B cell (primary cell): Measurements from ENCODE around the gene ZNF80. TPM values are rescaled to one million over a fixed set of nuclear protein-coding genes. Genes with fewer than 3 reads are reported as not detected.

ENCODE experiments used
- ATAC-seq: fragments of 200-7000 bp; cut with Tn5 transposase; one replicate; pipeline ENCODE4 v1.10.0; 2021; ENCODE audit warnings: low read depth, mild to moderate bottlenecking, moderate number of reproducible peaks, moderate library complexity
- CTCF ChIA-PET: fragments of 350-600 bp; sonication (Branson Sonifier 250); formaldehyde crosslinking; loops from one replicate; lab custom pipeline; 2021; ENCODE audit warnings: antibody characterized with exemption, inconsistent platforms; lab: Charles Lee
- POLR2A ChIA-PET: fragments of 350-600 bp; sonication (Branson Sonifier 250); formaldehyde crosslinking; loops from one replicate; lab custom pipeline; 2021; ENCODE audit warnings: antibody characterized with exemption; lab: Charles Lee
- DNase-seq: peaks from one replicate; pipeline ENCODE4 v3.0.0; 2013
- H2AFZ ChIP-seq: 2 replicates; pipeline ENCODE4 v1.6.1; 2012; ENCODE audit warnings: mild to moderate bottlenecking, low read depth, low read length; ENCODE audit not compliant: insufficient read depth, poor library complexity, severe bottlenecking
- H3K27ac ChIP-seq, 2 donors: 1 replicate in 1 of 2; 2 replicates in 1 of 2; pipeline ENCODE4 v1.5.1; 2012 to 2013; ENCODE audit warnings: low read length in 2 of 2, mild to moderate bottlenecking in 2 of 2, moderate library complexity in 1 of 2
- H3K27me3 ChIP-seq, 4 experiments: fragments of 200-600 bp in 1 of 4; sonication (generic) in 1 of 4; replicated peaks in 1 of 4; 1 replicate in 2 of 4; 2 replicates in 2 of 4; pipeline versions ENCODE4 v1.6.1 to v1.7.0; 2013 to 2016; ENCODE audit warnings: low read length in 3 of 4, mild to moderate bottlenecking in 2 of 4, mixed read lengths in 1 of 4, moderate library complexity in 1 of 4; ENCODE audit not compliant: insufficient read depth in 4 of 4, control insufficient read depth in 3 of 4; ENCODE audit errors: control extremely low read depth in 1 of 4
- H3K36me3 ChIP-seq, 2 experiments: replicated peaks in 1 of 2; 1 replicate in 1 of 2; 2 replicates in 1 of 2; pipeline versions ENCODE4 v1.6.1 to v1.7.1; 2013; ENCODE audit warnings: low read length in 1 of 2; ENCODE audit not compliant: insufficient read depth in 2 of 2, control insufficient read depth in 1 of 2; ENCODE audit errors: control extremely low read depth in 1 of 2, extremely low read depth in 1 of 2
- H3K4me1 ChIP-seq, 2 donors: fragments of 200-600 bp in 1 of 2; sonication (generic) in 1 of 2; 1 replicate in 1 of 2; 2 replicates in 1 of 2; pipeline versions ENCODE4 v1.5.1 to v1.6.1; 2013 to 2017; ENCODE audit warnings: low read length in 2 of 2; ENCODE audit not compliant: control insufficient read depth in 2 of 2, insufficient read depth in 2 of 2
- H3K4me2 ChIP-seq: replicated peaks from 2 replicates; pipeline ENCODE3; 2012; ENCODE audit warnings: mild to moderate bottlenecking, low read depth, low read length; ENCODE audit not compliant: poor library complexity, severe bottlenecking
- H3K4me3 ChIP-seq, 5 experiments: fragments of 200-600 bp in 1 of 5; sonication (generic) in 1 of 5; 1 replicate in 3 of 5; 2 replicates in 2 of 5; pipeline versions ENCODE4 v1.5.1 to v1.7.0; 2011 to 2016; ENCODE audit warnings: low read length in 4 of 5, mild to moderate bottlenecking in 4 of 5, low read depth in 2 of 5, control low read depth in 1 of 5, moderate library complexity in 1 of 5; ENCODE audit not compliant: insufficient read depth in 1 of 5; ENCODE audit errors: control extremely low read depth in 1 of 5, extremely low read depth in 1 of 5
- H3K79me2 ChIP-seq: fragments of 200-600 bp; sonication (generic); one replicate; pipeline ENCODE4 v1.6.0; 2016; ENCODE audit warnings: low read length; ENCODE audit not compliant: control insufficient read depth, insufficient read depth
- H3K9ac ChIP-seq: fragments of 200-600 bp; sonication (generic); 2 replicates; pipeline ENCODE4 v1.6.1; 2017; ENCODE audit warnings: mild to moderate bottlenecking, low read length, moderate library complexity
- H3K9me3 ChIP-seq, 3 donors: one replicate each; pipeline versions ENCODE4 v1.6.1 to v1.7.1; 2013; ENCODE audit warnings: low read length in 2 of 3; ENCODE audit not compliant: control insufficient read depth in 2 of 3, insufficient read depth in 1 of 3; ENCODE audit errors: control extremely low read depth in 1 of 3
- H4K20me1 ChIP-seq: 2 replicates; pipeline ENCODE4 v1.6.0; 2012; ENCODE audit warnings: mild to moderate bottlenecking, low read length; ENCODE audit not compliant: insufficient read depth, control insufficient read depth, poor library complexity, severe bottlenecking
- H3K27ac Mint-ChIP-seq: one replicate; pipeline ENCODE4 v1.8.0; 2021; ENCODE audit warnings: mixed read lengths
- H3K27me3 Mint-ChIP-seq: one replicate; pipeline ENCODE4 v1.8.0; 2021; ENCODE audit warnings: mixed read lengths
- H3K4me1 Mint-ChIP-seq: one replicate; pipeline ENCODE4 v1.8.0; 2021; ENCODE audit warnings: mixed read lengths
- H3K4me3 Mint-ChIP-seq: one replicate; pipeline ENCODE4 v1.8.0; 2021; ENCODE audit warnings: mixed read lengths
- H3K9me3 Mint-ChIP-seq: one replicate; pipeline ENCODE4 v1.8.0; 2022; ENCODE audit warnings: mixed read lengths; ENCODE audit not compliant: insufficient read depth
- EZH2 ChIP-seq: IDR thresholded peaks from 2 replicates; pipeline ENCODE4 v1.6.1; 2012; ENCODE audit warnings: borderline replicate concordance, low read depth, mild to moderate bottlenecking, moderate library complexity, low read length; ENCODE audit not compliant: insufficient read depth, poor library complexity, severe bottlenecking
- WGBS: methylation state at CpG from one replicate; pipeline ENCODE4 v1.1.5; 2013; ENCODE audit warnings: missing lambda C conversion rate; ENCODE audit not compliant: insufficient coverage; 5-methylcytosine and 5-hydroxymethylcytosine counted together
- intact Hi-C: fragments of 100-400 bp; cut with micrococcal nuclease; formaldehyde crosslinking; loops from one replicate; pipeline ENCODE4 v1.10.0; 2022
- polyA plus RNA-seq: library from polyadenylated mRNA; depleted of rRNA; stranded (reverse); fragments of >200 nt; gene quantifications from 2 replicates; pipeline ENCODE4 v1.2.3, GENCODE V29; 2012
- total RNA-seq, 2 donors: library from RNA; stranded (reverse); fragments of 120-200 nt in 1 of 2; gene quantifications; 1 replicate in 1 of 2; 2 replicates in 1 of 2; pipeline versions ENCODE4 v1.2.3 to v1.2.4, GENCODE V29; 2013 to 2022
- TF ChIP-seq, protein P1 (sequence below): fragments of 200-600 bp; IDR thresholded peaks from one replicate; pipeline ENCODE4 v1.8.0; 2022; ENCODE audit warnings: antibody characterized with exemption, mild to moderate bottlenecking

Gene ZNF80
- total and polyA plus RNA-seq, 2 donors (not counting 1 experiment from before 2014, with no cell fraction given) = 0.04 to 0.42 TPM

DNA sequence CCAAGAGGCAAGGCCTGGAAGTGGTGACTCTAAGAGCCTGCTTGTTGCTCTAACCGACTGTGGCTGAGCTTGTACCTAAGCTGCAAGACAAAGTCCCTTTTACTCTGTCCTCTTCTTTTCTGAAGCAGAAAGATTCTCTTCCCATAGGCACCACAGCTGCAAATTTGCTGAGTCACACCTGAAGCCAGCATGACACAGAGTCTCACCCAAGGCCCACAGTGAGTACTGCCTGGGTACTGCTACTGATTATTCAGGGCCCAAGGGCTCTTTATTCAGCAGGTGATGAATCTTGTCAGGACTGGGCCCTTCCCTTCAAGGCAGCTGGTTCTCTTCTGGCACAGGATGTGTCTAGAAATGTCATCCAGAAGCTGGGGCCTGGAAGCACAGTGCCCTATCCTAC is 37.6 kb upstream of the ZNF80 start:
- H3K27ac Mint-ChIP-seq = no peak overlapping the region

DNA sequence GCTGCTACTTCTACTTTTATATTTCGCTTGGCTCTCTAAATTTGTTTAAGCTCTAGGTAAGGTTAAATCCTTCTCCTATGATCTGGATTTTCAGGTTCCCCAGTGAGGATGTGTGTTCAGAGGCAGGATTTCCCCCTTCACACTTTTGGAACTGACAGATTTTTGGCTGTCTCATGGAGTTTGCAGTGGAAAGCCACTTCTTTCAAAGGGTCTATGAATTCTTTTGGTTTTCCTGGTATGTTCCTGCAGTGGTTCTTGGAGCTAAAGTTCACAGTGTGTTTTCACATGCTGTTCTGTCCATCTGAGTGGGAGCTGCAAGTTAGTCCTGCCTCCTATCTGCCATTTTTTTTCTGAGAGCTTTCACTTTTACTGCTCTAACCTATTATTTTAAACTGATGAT is 34.9 kb upstream of the ZNF80 start:
- ChIA-PET POLR2A (no interaction called here), CTCF (interaction anchor here (0.6 kb wide), 1 partner anchor 298 kb away, joined by 3 read pairs; no protein-coding TSS in a partner anchor)
- no peaks in the 10 kb centered on the region for H3K27me3 Mint-ChIP-seq
- no peak overlapping the region for H3K27ac ChIP-seq
- H3K4me3 ChIP-seq = no peak overlapping the region
- H3K27ac Mint-ChIP-seq = no peak overlapping the region
- intact Hi-C loops = no loop called here
- no peak overlapping the region for H2AFZ ChIP-seq
- ATAC-seq (no peak), DNase-seq (no peak)
- H3K9me3 Mint-ChIP-seq = peaks cover 4% of the 10 kb centered on the region
- no peak overlapping the region for H3K4me3 Mint-ChIP-seq
- no CpG with 5 or more reads among the region's 1 CpG for WGBS
- no peaks in the 10 kb centered on the region for H3K4me1 ChIP-seq
- no peaks in the 10 kb centered on the region for H3K36me3 ChIP-seq
- no peak overlapping the region for H3K4me2 ChIP-seq
- no peaks in the 10 kb centered on the region for H3K4me1 Mint-ChIP-seq
- H3K79me2 ChIP-seq = no peaks in the 10 kb centered on the region
- H3K9ac ChIP-seq = no peak overlapping the region
- H3K9me3 ChIP-seq = peaks cover 0 to 19% (median 14%) of the 10 kb centered on the region in 3 donors
- TF ChIP-seq EZH2 = no peak
- TF ChIP-seq, protein P1, sequence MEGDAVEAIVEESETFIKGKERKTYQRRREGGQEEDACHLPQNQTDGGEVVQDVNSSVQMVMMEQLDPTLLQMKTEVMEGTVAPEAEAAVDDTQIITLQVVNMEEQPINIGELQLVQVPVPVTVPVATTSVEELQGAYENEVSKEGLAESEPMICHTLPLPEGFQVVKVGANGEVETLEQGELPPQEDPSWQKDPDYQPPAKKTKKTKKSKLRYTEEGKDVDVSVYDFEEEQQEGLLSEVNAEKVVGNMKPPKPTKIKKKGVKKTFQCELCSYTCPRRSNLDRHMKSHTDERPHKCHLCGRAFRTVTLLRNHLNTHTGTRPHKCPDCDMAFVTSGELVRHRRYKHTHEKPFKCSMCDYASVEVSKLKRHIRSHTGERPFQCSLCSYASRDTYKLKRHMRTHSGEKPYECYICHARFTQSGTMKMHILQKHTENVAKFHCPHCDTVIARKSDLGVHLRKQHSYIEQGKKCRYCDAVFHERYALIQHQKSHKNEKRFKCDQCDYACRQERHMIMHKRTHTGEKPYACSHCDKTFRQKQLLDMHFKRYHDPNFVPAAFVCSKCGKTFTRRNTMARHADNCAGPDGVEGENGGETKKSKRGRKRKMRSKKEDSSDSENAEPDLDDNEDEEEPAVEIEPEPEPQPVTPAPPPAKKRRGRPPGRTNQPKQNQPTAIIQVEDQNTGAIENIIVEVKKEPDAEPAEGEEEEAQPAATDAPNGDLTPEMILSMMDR = no peak
- H3K27me3 ChIP-seq = no peaks in the 10 kb centered on the region
- H4K20me1 ChIP-seq = no peaks in the 10 kb centered on the region

More for the DNA sequence above, 37.6 kb upstream of the ZNF80 start:
- no peak overlapping the region for H2AFZ ChIP-seq
- DNase-seq (no peak), ATAC-seq (no peak)
- Mint-ChIP-seq H3K27me3 (no peaks in the 10 kb centered on the region), H3K9me3 (no peaks in the 10 kb centered on the region), H3K4me1 (no peaks in the 10 kb centered on the region), H3K4me3 (no peak overlapping the region)
- H3K79me2 ChIP-seq = no peaks in the 10 kb centered on the region
- H3K27me3 ChIP-seq = no peaks in the 10 kb centered on the region
- WGBS = 100% methylated on average over 1 of the region's 1 CpG
- H3K4me2 ChIP-seq = no peak overlapping the region
- H3K4me3 ChIP-seq = no peak overlapping the region
- intact Hi-C loops = no loop called here
- POLR2A ChIA-PET = no interaction called here
- H3K4me1 ChIP-seq = no peaks in the 10 kb centered on the region
- H3K27ac ChIP-seq = no peak overlapping the region
- no peaks in the 10 kb centered on the region for H3K36me3 ChIP-seq
- no peak overlapping the region for H3K9ac ChIP-seq
- H4K20me1 ChIP-seq = no peaks in the 10 kb centered on the region
- H3K9me3 ChIP-seq = peaks cover 0 to 19% (median 8%) of the 10 kb centered on the region in 3 donors
- CTCF ChIA-PET = no interaction called here
- TF ChIP-seq EZH2 = no peak
- TF ChIP-seq, protein P1 = no peak
